ENCODE measurements around the gene INHBE. TPM values are rescaled to one million over a fixed set of nuclear protein-coding genes. Genes with fewer than 3 reads are reported as not detected.

The INHBE gene
- total RNA-seq, 2 experiments from 2014 or later: 0.08 TPM; not detected in 1

DNA sequence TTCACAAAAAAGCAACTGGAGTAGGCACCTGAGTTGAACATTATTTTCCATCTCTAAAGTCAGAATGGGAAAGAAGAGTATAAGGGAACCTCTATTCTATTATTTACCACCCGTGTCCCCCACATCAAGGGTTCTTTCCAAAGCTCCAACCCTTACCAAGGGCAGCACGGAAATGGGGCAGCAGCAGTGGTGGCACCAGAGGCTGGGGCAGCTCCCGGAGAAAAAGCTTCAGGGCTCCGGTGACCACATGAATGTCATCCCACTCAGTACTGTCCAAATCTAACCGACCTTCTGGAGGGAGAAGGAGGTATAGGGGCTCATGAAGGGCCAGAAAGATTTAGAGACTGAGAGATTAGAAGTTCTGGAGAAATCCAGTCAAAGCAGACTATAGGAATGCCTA is 18.8 kb downstream of the INHBE start:
- peaks cover 37% of the 10 kb centered on the region for H3K4me1 Mint-ChIP-seq
- H3K4me3 Mint-ChIP-seq: peak overlapping the region; percentile 58
- POLR2A ChIA-PET: interaction anchor here (1.3 to 7.9 kb wide), 4 partner anchors 8 to 46 kb away, joined by 3 to 72 read pairs (median 6); partner anchors contain the start of genes DDIT3 and GLI1
- CTCF ChIA-PET: interaction anchor here (0.7 to 15.2 kb wide), 4 partner anchors 12 to 245 kb away, joined by 3 to 204 read pairs (median 4); partner anchors contain the start of genes GLI1 and SHMT2
- H3K9me3 Mint-ChIP-seq: no peaks in the 10 kb centered on the region
- no peak overlapping the region for H3K27ac Mint-ChIP-seq
- DNase-seq: no peak
- H3K36me3 Mint-ChIP-seq (ENCODE audit: low read depth): peaks cover 74% of the 10 kb centered on the region
- no peaks in the 10 kb centered on the region for H3K27me3 Mint-ChIP-seq

DNA sequence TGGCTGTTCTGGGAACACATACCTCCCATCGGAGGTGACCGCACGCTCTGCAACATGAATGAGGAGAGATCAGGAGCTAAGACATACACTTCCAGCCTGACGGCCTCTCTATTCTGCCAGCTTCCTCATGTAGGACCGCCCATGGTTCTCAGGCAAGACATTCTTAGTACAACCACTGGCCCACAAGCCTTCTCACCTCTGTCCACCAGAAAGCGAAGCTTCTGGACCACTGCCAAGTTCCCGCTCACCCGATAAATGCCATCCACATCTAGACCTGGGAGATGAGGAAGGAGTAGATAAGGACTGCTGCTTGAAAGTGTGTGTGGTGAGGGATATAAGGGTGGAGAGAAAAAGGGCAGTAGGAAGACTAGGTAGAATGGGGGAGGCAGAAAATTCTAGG is 19.3 kb downstream of the INHBE start:
- POLR2A ChIA-PET: interaction anchor here (0.9 to 7.9 kb wide), 6 partner anchors 9 to 72 kb away, joined by 3 to 72 read pairs (median 6); partner anchors contain the start of genes DCTN2, DDIT3 and GLI1
- CTCF ChIA-PET: interaction anchor here (1.0 to 15.2 kb wide), 3 partner anchors 12 to 245 kb away, joined by 3 to 204 read pairs (median 3); partner anchors contain the start of genes GLI1 and SHMT2
- H3K36me3 Mint-ChIP-seq (ENCODE audit: low read depth): peaks cover 71% of the 10 kb centered on the region
- no peaks in the 10 kb centered on the region for H3K27me3 Mint-ChIP-seq
- no peak for DNase-seq
- H3K27ac Mint-ChIP-seq: no peak overlapping the region
- H3K4me1 Mint-ChIP-seq: peaks cover 42% of the 10 kb centered on the region
- H3K9me3 Mint-ChIP-seq: no peaks in the 10 kb centered on the region
- peak overlapping the region; percentile 58 for H3K4me3 Mint-ChIP-seq

DNA sequence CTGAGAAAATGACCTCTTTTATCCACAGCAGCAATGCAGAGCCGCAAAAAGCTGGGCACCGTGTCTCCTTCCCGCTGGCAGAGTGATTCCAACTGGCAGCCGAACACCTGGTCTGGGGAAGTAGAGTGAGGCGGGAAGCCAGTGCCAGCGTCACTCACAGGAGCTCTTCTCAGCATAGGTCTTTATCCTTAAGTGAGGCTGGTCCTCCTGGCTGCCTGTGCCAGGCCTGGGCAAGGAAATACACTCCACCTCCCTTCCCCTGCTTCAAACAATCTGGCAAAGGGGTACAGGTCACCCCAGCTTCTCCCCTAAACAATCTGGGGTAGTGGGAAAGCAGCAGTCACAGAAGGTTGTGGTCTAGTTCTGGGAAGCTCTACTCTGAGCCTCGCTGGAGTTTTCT is 19.8 kb downstream of the INHBE start:
- Mint-ChIP-seq H3K4me1 (peaks cover 44% of the 10 kb centered on the region), H3K27ac (no peak overlapping the region), H3K36me3 (ENCODE audit: low read depth) (peaks cover 71% of the 10 kb centered on the region), H3K27me3 (no peaks in the 10 kb centered on the region), H3K9me3 (no peaks in the 10 kb centered on the region), H3K4me3 (peak overlapping the region; percentile 58)
- no peak for DNase-seq
- ChIA-PET POLR2A (interaction anchor here (0.9 to 7.9 kb wide), 6 partner anchors 9 to 72 kb away, joined by 3 to 72 read pairs (median 6); partner anchors contain the start of genes DCTN2, DDIT3 and GLI1), CTCF (interaction anchor here (1.0 to 15.2 kb wide), 3 partner anchors 13 to 246 kb away, joined by 3 to 204 read pairs (median 3); partner anchors contain the start of genes GLI1 and SHMT2)

DNA sequence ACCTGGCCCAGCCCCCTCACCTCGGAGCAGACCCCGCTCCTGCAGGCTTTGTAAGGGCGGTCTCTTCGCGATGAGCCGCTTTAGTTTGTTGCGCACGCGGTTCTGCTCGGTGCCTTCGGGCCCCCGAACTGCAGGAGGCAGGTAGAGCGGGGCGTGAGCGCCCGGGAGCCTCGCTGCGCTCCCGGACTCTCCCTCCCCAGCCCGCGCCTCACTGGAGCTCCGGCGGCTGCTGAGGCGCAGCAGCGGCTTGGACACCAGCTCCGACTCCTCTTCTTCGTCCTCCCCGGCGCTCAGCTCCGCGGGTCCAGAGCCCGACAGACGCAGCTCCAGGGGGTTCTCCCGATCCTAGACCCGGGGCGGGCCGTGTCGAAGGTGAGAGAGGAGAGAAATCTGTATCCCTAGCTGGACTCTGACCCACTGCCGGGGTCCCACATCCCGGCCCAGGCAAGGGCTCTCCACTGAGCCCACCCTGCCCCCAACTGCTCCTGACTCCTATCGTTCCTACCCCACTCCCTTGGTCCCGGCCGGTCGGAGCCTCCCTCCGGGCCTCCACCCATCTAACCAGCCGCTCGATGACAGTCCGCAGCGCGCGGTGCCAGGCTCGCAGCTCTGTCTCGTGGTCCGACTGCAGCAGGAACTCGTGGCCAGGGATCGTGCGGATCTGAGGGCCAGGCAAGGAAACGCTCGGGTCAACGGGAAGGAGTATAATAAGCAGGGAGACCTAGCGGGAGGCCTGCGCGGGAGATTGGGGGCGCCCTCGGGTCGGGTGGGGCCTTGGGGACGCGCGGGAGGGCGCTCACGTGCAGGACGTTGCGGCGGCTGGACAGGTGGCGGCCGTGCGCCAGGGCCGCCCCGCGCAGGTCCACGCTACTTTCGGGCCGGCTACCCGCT is 20.4 kb downstream of the INHBE start:
- CTCF ChIA-PET: interaction anchor here (1.0 to 15.2 kb wide), 7 partner anchors 13 to 190 kb away, joined by 3 to 204 read pairs (median 7); partner anchors contain the start of genes GLI1 and MARS1

DNA sequence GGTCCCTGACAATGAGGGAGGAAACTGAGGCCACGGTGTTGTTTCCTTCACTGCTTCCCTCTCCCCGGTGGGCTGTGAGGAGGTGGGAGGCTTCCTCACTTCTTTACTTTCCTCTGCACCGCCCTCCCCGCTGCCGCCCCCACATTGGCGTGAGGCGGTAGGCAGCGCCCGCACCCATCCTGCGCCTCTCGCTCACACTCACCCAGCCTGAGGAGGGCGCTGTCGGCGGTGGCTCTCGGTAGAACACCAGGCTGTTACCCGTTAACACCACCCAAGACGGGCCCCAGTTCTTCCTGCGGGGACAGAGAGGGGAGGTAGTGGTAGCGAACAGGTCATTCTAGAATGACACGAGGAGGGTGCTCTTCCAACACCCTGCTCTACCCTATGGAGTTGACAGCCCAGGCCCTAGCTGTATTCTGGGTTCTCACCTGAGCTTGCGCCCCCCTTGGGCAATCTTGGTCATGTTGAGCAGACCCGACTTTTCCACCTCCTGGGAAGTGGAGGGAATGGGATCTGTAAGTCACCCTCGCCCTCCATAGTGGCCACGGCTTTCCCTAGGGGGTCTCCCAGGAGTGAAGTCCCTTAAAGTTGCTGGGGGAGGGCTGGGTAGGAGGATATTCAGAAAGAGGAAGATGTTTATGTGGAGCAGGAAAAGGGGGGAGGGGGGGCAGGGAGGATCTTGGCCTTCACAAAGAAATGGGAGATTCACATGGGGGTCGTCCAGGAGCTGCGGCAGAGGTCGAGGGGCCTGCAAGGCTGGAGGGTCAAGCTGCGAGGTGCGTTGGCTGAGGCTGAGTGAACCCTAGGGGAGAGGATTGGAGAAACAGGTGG is 21.3 kb downstream of the INHBE start:
- ChIA-PET CTCF (interaction anchor here (0.6 to 15.2 kb wide), 15 partner anchors 8 to 262 kb away, joined by 3 to 204 read pairs (median 5); partner anchors contain the start of genes GLI1, INHBE and MARS1), POLR2A (interaction anchor here (0.9 to 7.9 kb wide), 11 partner anchors 10 to 420 kb away, joined by 3 to 72 read pairs (median 5); partner anchors contain the start of genes DDIT3, GLI1 and MARS1)
- Mint-ChIP-seq H3K36me3 (ENCODE audit: low read depth) (peaks cover 71% of the 10 kb centered on the region), H3K9me3 (no peaks in the 10 kb centered on the region), H3K4me3 (peak overlapping the region; percentile 89), H3K4me1 (peaks cover 57% of the 10 kb centered on the region), H3K27ac (peak overlapping the region; percentile 100), H3K27me3 (no peaks in the 10 kb centered on the region)
- peak; percentile 86 for DNase-seq

More for the DNA sequence above, 20.4 kb downstream of the INHBE start:
- Mint-ChIP-seq H3K27ac (peak overlapping the region; percentile 100), H3K4me1 (peaks cover 50% of the 10 kb centered on the region), H3K9me3 (no peaks in the 10 kb centered on the region), H3K36me3 (ENCODE audit: low read depth) (peaks cover 71% of the 10 kb centered on the region), H3K4me3 (peak overlapping the region; percentile 89), H3K27me3 (no peaks in the 10 kb centered on the region)
- POLR2A ChIA-PET: interaction anchor here (0.9 to 7.9 kb wide), 9 partner anchors 10 to 71 kb away, joined by 3 to 72 read pairs (median 7); partner anchors contain the start of genes DCTN2, DDIT3 and GLI1
- DNase-seq: no peak

DNA sequence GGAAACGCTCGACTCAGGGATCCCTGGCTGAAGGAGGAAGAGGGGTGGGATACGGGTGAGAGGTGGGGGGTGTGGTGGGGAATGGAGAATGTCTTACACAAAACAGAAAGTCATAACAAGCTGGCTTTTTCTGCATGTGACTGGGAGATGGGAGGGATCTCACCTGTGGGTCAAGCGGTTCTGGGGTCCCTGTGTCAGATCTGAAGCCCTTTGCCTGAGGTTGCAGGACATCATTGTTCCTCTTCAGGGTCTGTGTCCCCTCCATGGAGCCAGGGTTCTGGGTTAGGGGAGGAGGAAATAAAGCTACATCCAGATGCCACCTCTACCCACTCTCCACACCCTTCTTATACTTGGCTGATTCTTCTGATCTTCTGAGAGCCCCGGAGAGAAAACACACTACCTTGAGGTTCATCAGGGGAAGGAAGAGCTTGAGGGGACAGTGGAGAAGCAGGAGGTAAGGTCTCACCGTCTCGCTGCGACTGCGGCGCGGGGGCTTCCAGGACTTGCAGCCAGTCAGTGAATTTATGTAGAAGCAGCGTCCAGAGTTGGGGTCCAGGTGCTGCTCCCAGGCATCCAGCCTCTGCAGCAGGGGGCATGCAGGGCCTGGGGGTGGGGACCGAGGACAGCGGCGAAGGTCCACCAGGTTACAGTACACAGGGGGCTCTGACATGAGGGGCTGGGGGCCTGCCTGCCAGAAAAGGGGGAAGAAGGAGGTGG is 22.0 kb downstream of the INHBE start:
- peaks cover 69% of the 10 kb centered on the region for H3K36me3 Mint-ChIP-seq (ENCODE audit: low read depth)

DNA sequence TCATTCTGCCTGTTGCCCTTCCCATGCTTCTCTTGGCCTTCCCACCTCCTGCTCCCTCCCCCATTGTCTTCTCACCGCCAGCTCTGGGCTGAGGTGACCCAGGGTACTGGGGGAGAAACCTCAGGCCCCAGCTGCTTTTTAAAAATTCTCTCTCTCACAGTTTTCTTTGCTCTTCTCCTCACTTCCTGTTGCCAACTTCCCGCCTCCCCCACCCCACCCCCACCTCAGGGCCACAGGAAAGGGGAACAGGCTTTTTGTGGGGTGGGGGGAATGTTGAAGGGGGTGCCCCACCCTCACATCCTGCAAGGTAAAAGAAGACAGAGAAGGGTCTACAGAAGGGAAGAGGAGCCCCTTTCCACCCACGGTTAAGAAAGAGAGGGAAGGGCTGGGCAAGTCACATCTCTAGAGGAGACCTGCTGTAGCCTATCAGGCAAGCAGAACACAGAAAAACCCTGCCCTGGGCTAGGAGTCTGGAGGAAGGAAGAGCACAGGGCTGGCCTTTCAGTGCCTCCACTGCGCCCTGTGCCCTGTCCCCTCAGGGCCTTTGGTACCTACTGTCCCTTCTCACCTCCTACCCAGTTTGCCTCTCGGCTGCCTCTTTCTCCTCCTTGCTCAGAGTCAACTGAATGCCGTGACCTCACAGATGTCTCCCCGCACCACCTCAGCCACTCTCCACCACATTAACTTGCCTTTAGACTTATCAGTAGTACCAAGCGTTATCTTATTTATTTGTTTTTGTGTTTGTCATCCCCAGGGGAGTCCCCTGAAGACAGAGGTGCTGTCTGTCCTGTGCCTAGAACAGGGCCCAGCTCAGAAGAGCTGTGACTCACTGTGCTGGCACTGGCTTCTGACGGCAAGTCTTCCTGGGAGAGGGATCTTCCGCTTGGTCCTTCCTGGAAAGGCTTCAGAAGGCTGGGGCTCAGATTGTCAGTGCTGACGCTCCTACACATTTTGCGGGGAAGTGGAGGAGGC is 22.9 kb downstream of the INHBE start:
- ChIA-PET POLR2A (interaction anchor here (0.6 to 7.9 kb wide), 15 partner anchors 11 to 399 kb away, joined by 3 to 72 read pairs (median 5); partner anchors contain the start of genes DDIT3, GLI1, MARS1 and NEMP1), CTCF (interaction anchor here (0.8 to 15.2 kb wide), 7 partner anchors 10 to 48 kb away, joined by 4 to 204 read pairs (median 7); partner anchors contain the start of genes GLI1 and MARS1)

More for the DNA sequence above, 22.0 kb downstream of the INHBE start:
- peak overlapping the region; percentile 89 for H3K4me3 Mint-ChIP-seq
- ChIA-PET CTCF (interaction anchor here (0.7 to 15.2 kb wide), 15 partner anchors 9 to 263 kb away, joined by 3 to 204 read pairs (median 5); partner anchors contain the start of genes GLI1, INHBE and MARS1), POLR2A (interaction anchor here (0.6 to 7.9 kb wide), 14 partner anchors 11 to 421 kb away, joined by 3 to 72 read pairs (median 4); partner anchors contain the start of genes DDIT3, GLI1, MARS1 and NEMP1)
- no peaks in the 10 kb centered on the region for H3K27me3 Mint-ChIP-seq
- H3K9me3 Mint-ChIP-seq: no peaks in the 10 kb centered on the region
- H3K27ac Mint-ChIP-seq: peak overlapping the region; percentile 100
- peaks cover 62% of the 10 kb centered on the region for H3K4me1 Mint-ChIP-seq
- DNase-seq: no peak

DNA sequence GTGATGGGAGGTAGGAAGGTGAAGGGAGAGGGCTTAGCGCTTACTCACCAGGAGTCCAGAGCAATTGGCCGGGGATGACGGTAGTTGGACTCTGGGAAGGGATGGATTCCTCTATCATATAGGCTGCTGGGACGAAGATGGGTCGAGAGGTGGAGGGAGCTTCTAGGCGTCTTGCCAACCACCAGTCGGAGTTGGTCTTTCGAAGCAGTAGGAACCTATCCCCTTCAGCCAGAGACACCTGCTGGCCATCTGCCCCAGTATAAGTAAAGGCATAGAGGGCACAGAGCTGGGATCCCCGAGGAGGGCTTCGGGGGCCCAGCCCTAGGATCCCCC is 23.9 kb downstream of the INHBE start:
- peaks cover 58% of the 10 kb centered on the region for H3K4me1 Mint-ChIP-seq
- ChIA-PET CTCF (interaction anchor here (1.0 to 15.2 kb wide), 2 partner anchors 17 to 26 kb away, joined by 4 to 204 read pairs; partner anchors contain the start of gene GLI1), POLR2A (interaction anchor here (0.9 to 7.9 kb wide), 8 partner anchors 10 to 304 kb away, joined by 3 to 72 read pairs (median 9); partner anchors contain the start of genes DCTN2, DDIT3, GLI1 and MARS1)
- no peaks in the 10 kb centered on the region for H3K27me3 Mint-ChIP-seq
- DNase-seq: no peak
- peak overlapping the region; percentile 100 for H3K27ac Mint-ChIP-seq
- H3K4me3 Mint-ChIP-seq: peak overlapping the region; percentile 89
- no peaks in the 10 kb centered on the region for H3K9me3 Mint-ChIP-seq
- peaks cover 54% of the 10 kb centered on the region for H3K36me3 Mint-ChIP-seq (ENCODE audit: low read depth)

More for the DNA sequence above, 22.9 kb downstream of the INHBE start:
- peak; percentile 62 for DNase-seq
- Mint-ChIP-seq H3K9me3 (no peaks in the 10 kb centered on the region), H3K4me1 (peaks cover 59% of the 10 kb centered on the region), H3K27me3 (no peaks in the 10 kb centered on the region), H3K36me3 (ENCODE audit: low read depth) (peaks cover 61% of the 10 kb centered on the region), H3K27ac (peak overlapping the region; percentile 100), H3K4me3 (peak overlapping the region; percentile 89)

DNA sequence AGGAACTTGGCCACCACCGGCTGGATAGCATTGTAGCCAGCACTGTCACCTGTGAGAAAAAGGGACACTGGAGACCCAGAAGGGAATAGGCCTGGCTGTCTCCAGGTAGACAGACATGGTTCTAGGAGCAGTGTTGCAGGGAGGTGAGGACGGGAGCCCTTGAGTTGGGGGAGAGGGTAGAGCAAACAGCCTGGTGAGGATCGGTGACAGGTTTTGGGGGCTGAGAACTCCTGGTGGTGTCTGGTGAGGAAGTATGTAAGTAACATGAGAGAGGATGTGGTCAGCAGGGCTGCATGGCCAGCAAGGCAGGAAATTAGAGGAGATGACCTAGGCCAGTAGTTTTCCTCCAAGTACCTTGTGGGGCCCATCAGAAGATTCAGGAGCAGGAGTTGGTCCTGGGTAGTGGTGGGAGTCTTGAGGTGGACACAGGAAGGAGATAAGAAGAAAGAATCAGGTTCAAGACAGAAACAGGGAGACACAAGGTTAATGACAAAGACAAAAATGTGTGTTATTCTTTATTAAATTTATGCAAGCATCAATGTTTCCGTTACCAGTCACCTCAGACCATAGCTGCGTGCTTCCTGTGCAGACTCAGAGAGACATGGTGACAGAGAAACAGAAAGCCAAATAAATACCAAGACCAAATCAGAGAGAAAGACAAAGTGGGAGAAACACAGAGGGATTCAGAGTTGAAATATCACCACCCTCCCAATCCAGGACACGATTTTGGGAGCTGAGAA is 24.4 kb downstream of the INHBE start, which contains the start of gene ARHGAP9:
TSS of gene ARHGAP9 (minus strand) at position 491 of the 740 bp plus-strand sequence. CDS start at position 31, 460 bp downstream.
- Mint-ChIP-seq H3K9me3 (no peaks in the 10 kb centered on the region), H3K4me3 (peak within 1 kb of the TSS; percentile 89), H3K4me1 (peaks cover 53% of the 10 kb centered on the region), H3K27me3 (no peaks in the 10 kb centered on the region), H3K27ac (peak within 1 kb of the TSS; percentile 100), H3K36me3 (ENCODE audit: low read depth) (peaks cover 48% of the 10 kb centered on the region)
- peak; percentile 73 for DNase-seq
- ChIA-PET CTCF (interaction anchor here (0.8 to 15.2 kb wide), 5 partner anchors 18 to 105 kb away, joined by 3 to 204 read pairs (median 3); partner anchors contain the start of genes GLI1 and INHBC), POLR2A (interaction anchor here (0.6 to 7.9 kb wide), 17 partner anchors 9 to 833 kb away, joined by 3 to 72 read pairs (median 4); partner anchors contain the start of genes DCTN2, DDIT3, GLI1 and MARS1)

DNA sequence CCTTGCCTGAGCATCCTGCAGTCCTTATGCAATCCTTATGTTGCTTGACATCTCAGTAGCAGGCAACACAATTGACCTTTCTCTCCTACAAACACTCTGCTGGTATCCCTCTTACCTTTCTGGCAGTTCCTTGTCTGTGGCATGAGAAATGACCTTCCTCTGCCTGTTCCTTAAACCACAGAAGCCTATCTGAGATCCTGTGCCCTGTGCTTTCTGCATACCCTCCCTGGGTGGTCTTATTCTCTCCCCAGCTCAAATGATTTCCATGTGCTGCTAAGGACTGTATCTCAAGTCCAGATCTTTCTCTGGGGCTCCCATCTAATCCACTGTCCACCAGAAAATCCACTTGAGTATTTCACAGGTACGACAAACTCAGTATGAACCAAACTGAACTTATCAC is 26.6 kb downstream of the INHBE start:
- Mint-ChIP-seq H3K4me1 (peaks cover 42% of the 10 kb centered on the region), H3K4me3 (no peak overlapping the region), H3K36me3 (ENCODE audit: low read depth) (peaks cover 36% of the 10 kb centered on the region), H3K27ac (peak overlapping the region; percentile 55), H3K9me3 (no peaks in the 10 kb centered on the region), H3K27me3 (no peaks in the 10 kb centered on the region)
- ChIA-PET POLR2A (no interaction called here), CTCF (interaction anchor here (15.2 kb wide), 1 partner anchor 20 kb away, joined by 204 read pairs; the partner anchor contains the start of gene GLI1)
- no peak for DNase-seq
